Activated T-cell treated with anti-CD3 and anti-CD28 coated beads, Interleukin-2, amount 50 U/mL, for 1 hour (primary cell): ENCODE data around the gene C1QTNF6.
A peak's percentile ranks its signal among the peaks of the same experiment; 100 is the strongest.
"Not testable (repeated sequence)": the region's sequence is repeated elsewhere in the genome, so short reads cannot be mapped to it uniquely, and the experiment has no call there.

Source experiments
- DNase-seq: peaks from one replicate; pipeline ENCODE4 v3.0.0-alpha.2; 2020

Gene C1QTNF6

GRCh38 chr22:37187891-37188761 lies at the start of gene C1QTNF6:
TSS of gene C1QTNF6 (minus strand) at chr22:37188247. CDS start at chr22:37188213, 34 bp downstream.
- DNase-seq = no peak

- DNase-seq = no peak
These were observed 48.0 kb upstream of the C1QTNF6 start for GRCh38 chr22:37235897-37236607.

GRCh38 chr22:37234736-37235711 lies 47.0 kb upstream of the C1QTNF6 start:
- DNase-seq = no peak

DNA sequence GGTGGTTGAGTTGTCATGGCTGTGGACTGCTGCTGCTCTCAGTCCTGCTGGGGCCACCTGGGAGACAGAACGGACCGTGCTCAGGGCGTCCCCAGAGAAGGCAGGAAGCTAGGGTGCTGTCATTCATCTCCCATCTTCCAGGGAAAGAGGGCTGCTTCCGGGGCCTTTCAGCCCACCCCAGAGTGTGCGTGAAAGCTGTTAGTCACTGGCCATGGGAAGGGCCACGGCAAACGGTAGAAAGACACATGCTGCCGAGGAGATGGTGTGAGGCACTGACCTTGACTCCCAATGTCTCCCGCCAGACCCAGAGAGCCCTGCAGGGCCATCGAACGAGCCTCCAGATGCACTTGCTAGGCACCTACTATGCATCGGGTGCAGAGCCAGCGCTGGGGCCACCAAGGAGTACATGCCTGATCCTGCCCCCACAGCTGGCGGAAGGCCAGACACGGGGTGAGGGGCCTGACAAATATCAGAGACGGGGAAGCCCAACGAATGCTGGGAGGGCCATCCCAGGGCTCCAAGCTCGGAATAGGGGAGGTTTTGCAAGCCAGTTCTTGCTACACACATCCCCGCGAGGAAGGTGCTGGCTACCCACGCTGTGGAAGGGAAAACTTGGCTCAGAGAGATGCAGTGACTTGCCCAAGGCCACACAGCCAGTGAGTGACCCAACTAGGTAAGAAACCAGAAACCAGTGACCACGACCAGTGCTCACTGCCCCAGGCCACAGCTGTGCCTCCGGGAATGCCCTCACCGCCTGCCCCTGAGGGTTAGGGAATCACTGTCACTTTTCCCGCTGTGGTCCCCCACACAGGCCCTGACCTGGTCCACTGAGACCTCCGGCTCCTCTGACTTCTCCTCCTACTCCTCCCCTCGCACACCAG lies 45.9 kb upstream of the C1QTNF6 start:
- no peak for DNase-seq

GRCh38 chr22:37233371-37233750 lies 45.3 kb upstream of the C1QTNF6 start:
- DNase-seq = not testable (repeated sequence)

DNA sequence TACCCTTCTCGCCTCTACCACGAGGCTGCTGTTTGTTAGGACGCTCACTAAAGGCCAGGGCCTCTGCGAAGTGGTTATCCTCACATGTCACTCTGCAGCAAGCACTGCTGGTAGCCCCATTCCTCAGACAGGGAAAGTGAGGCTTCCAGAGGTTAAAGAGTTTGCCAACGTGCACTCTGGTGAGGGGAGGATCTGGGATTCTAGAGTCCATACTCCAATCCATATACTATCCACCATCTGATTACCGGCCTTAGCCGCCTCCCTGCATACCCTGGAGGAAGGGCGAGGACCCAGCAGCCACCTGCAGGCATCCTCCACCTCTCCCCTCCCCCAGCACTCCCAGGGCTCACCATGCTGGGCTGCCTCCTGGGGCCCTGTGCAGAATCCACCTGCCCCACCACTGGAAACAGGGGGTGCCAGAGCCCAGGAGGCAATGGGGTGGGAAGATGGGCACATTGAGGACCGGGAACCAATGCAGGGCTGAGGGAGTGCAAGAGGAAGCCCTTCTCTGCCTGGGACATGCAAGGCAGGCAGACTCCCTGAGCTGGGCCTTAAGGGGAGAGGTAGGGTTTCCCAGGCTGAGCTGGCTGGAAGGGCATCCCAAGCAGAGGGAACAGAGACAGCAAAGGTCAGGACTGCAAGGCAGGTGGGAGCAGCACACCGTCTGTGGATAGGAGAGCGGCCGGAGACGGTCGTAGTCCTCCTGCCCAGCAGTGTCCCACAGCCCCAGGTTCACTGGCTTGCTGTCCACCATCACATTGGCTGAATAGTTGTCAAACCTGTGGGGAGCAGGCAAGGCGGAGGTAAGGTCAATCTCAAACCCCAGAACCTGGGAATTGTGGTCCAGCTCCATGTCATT lies 44.3 kb upstream of the C1QTNF6 start:
- DNase-seq = peak; percentile 33

DNA sequence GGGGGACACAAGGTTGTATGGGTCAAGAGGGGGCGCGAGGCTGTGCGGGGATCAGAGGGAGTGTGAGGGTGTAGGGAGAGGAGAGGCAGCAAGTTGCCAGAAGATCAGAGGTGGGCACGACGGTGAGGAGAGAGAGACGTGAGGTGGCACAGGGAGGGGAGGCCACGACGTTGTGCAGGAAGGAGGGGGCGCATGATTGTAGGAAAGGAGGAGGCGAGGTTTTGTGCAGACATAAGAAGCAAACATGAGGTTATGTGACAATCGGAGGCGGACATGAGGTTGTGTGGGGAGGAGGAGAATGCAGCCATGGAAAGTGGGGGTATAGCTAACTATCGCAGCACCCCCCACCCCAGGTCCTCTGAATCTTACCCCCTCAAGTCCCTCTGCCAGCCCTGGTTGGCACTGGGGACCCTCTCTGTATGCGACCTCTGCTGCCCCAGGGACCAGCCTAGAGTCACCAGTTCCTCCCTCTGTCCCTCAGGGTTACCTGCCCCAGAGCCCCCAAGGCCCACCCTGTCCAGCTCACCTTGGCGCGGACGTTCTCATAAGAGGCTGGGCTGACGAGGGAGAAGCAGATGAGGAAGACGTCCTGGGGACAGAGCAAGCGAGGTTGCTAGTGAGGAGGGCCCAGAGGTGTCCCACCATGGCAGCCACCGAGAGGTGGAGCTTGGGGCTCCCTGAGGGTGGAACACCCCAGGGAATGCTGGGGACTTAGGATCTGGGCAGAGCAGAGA lies 43.5 kb upstream of the C1QTNF6 start:
- DNase-seq = peak; percentile 57

GRCh38 chr22:37230673-37231405 lies 42.8 kb upstream of the C1QTNF6 start:
- DNase-seq = peak; percentile 60

- peak; percentile 85 for DNase-seq
These were observed 42.0 kb upstream of the C1QTNF6 start for GRCh38 chr22:37229805-37230672.

GRCh38 chr22:37229012-37229804 lies 41.2 kb upstream of the C1QTNF6 start:
- peak; percentile 56 for DNase-seq

- DNase-seq = peak; percentile 69
These were observed 40.3 kb upstream of the C1QTNF6 start for GRCh38 chr22:37228106-37229011.

DNA sequence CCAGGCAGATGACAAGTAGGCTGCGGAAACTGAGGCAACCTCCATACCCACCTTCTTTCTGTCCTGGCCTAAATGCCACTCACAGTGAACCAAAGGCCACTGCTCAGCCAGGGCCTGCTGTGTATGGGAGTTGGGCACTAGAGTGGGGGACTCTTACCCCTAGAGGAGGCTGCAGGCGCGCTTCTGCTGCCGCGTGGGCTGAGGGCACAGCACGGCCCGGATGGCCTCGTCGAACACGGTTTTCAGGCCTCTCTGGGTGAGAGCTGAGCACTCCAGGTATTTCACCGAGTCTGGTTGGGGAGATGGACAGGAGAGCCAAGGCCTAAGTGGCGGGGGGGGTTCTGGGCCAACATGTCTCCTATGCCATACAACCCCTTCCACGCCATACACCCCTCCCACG lies 38.5 kb upstream of the C1QTNF6 start:
- no peak for DNase-seq

DNA sequence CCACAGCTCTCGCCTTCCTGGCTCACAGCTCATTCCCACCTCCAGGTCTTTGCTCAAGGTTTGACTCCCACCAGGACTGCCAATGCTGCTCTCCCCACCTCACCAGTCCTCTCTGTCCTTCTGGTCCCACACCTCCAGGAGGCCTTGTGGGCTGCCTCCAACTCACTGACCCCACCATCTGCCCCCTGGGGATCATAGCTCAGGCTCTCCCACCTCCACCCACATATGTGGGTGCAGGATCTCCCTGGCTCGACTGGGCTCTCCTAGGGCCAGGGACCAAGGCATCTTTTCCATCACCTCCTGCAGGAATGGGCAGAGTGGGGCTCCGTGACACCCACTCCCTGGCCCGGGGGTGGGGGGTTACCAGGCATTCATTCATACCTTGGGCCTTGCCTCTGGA lies 38.0 kb upstream of the C1QTNF6 start:
- DNase-seq = no peak

DNA sequence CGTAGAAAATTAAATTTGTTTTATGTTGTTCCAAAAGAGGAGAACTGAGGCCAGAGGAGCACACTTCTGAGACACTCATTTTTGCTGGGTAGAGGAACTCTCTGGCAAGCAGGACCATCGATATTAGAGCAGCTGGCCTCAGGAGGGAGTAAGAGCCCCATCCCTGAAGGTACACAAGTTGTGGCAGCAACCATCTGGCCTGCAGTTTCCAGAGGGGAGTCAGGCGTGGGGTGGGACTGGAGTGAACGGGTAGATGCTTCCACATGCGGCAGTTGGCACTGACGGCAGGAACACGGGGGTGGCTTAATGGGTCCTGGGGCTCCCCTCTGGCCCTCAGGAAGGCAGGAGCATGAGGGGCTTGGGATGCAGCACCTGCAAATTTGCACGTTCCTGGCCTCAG lies 37.4 kb upstream of the C1QTNF6 start:
- no peak for DNase-seq

- no peak for DNase-seq
These were observed 36.8 kb upstream of the C1QTNF6 start for GRCh38 chr22:37224757-37225420.
